ENCODE measurements around the gene GPX7. TPM values are rescaled to one million over a fixed set of nuclear protein-coding genes. Genes with fewer than 3 reads are reported as not detected.

GPX7 gene
- total and polyA plus RNA-seq, 9 donors = 10.3 to 23.7 (median 13.2) TPM

DNA sequence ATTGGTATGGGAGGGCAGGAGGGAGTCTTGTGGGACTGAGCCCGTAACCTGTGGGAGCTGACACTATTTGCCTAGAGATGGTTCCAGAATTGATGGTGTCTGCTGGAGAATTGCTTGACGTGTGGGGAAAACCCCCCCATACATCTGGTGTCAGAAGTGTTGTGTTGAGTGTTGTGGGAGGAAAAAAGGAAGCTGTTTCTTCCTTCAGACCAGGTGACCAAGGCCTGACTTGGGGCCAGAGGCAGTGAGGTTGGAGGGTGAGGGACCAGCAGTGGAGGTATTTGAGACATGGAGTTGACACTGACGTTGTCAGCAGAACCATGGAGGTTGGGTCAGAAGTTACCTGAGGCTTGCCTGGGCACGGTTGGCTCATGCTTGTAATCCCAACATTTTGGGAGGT, 39.1 kb downstream of the GPX7 start:
- Histone ChIP-seq H3K36me3 (no peaks in the 10 kb centered on the region), H3K27ac (no peak overlapping the region), H3K4me3 (no peak overlapping the region), H3K4me1 (ENCODE audit: insufficient read depth) (no peaks in the 10 kb centered on the region), H3K27me3 (no peaks in the 10 kb centered on the region), H3K9me3 (no peaks in the 10 kb centered on the region)
- 84 to 93% (median 91%) methylated on average over 4 of the region's 4 CpGs for WGBS, 3 donors
- no peak for DNase-seq
- intact Hi-C loops (cut with DNase I) = no loop called here
- TF ChIP-seq, protein P1, sequence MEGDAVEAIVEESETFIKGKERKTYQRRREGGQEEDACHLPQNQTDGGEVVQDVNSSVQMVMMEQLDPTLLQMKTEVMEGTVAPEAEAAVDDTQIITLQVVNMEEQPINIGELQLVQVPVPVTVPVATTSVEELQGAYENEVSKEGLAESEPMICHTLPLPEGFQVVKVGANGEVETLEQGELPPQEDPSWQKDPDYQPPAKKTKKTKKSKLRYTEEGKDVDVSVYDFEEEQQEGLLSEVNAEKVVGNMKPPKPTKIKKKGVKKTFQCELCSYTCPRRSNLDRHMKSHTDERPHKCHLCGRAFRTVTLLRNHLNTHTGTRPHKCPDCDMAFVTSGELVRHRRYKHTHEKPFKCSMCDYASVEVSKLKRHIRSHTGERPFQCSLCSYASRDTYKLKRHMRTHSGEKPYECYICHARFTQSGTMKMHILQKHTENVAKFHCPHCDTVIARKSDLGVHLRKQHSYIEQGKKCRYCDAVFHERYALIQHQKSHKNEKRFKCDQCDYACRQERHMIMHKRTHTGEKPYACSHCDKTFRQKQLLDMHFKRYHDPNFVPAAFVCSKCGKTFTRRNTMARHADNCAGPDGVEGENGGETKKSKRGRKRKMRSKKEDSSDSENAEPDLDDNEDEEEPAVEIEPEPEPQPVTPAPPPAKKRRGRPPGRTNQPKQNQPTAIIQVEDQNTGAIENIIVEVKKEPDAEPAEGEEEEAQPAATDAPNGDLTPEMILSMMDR (IDR thresholded peaks at IDR 0.05) = no peak
- TF ChIP-seq POLR2A (IDR thresholded peaks at IDR 0.05) = no peak
- TF ChIP-seq EP300 (IDR thresholded peaks at IDR 0.05) = no peak

DNA sequence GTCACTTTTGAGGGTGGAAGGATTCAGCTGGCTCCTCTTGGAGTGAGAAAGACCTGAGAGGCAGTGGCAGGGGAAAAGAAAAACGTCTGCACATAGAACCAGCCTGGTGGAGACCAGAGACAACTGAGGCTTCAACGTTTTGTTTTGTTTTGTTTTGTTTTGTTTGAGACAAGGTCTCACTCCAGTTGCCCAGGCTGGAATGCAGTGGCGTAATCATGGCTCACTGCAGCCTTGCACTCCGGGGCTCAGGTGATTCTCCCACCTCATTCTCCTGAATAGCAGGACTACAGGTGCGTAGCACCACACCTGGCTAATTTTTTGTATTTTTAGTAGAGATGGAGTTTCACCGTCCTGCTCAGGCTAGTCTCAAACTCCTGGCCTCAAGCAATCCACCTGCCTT, 43.1 kb downstream of the GPX7 start:
- Histone ChIP-seq H3K36me3 (no peaks in the 10 kb centered on the region), H3K9me3 (no peaks in the 10 kb centered on the region), H3K4me1 (ENCODE audit: insufficient read depth) (no peaks in the 10 kb centered on the region), H3K27me3 (no peaks in the 10 kb centered on the region), H3K27ac (no peak overlapping the region), H3K4me3 (no peak overlapping the region)
- DNase-seq = no peak
- intact Hi-C loops (cut with DNase I) = no loop called here
- TF ChIP-seq POLR2A (IDR thresholded peaks at IDR 0.05) (no peak), EP300 (IDR thresholded peaks at IDR 0.05) (no peak)
- TF ChIP-seq, protein P1 (IDR thresholded peaks at IDR 0.05) = no peak
- WGBS, 3 donors = 51 to 65% (median 58%) methylated on average over 6 of the region's 6 CpGs

DNA sequence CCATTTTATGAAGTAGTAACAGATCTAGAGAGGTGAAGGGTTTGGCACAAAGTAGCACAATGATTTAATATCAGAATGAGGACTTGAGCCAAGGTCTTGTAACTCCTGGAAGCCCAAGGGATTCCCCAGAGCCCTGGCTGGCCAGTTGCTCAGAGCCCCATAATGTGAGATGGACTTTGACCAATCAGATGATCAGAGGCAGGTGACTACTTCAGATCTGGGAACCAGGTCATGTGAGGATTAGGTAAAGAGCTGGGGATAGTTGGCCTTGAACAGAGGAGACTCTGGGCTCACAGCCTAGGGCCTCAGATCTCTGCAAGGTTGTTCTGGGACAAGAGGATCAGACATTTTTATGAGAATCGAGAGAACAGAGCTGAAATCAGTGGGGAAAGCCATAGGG, 49.7 kb downstream of the GPX7 start:
- WGBS, 3 donors = 67 to 85% (median 76%) methylated on average over 1 of the region's 1 CpG
- intact Hi-C loops (cut with DNase I) = no loop called here

DNA sequence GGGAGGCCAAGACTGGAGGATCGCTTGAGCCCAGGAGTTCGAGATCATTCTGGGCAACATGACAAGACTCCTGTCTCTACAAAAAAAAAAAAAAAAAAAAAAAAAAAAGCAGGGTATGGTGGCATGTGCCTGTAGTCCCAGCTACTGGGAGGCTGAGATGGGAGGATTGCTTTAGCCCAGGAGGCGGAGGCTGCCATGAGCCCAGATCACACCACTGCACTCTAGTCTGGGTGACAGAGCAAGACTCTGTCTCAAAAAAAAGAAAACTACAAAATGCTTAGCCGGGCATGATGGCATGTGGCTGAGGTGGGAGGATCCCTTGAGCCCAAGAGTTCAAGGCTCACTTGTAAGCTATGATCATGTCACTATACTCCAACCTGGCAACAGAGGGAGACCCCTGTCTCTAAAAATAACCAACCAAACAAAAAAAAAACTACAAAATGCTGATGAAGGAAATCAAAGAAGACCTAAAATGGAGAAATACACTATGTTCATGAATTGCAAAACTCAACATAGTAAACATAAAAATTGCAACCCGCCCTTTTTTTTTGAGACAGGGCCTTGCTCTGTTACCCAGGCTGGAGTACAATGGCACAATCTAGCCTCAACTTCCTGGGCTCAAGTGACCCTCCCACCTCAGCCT, 51.2 kb downstream of the GPX7 start:
- intact Hi-C loops (cut with DNase I) = no loop called here
- no peak for DNase-seq
- Histone ChIP-seq H3K27me3 (no peaks in the 10 kb centered on the region), H3K4me3 (no peak overlapping the region), H3K9me3 (no peaks in the 10 kb centered on the region), H3K27ac (no peak overlapping the region), H3K4me1 (ENCODE audit: insufficient read depth) (no peaks in the 10 kb centered on the region), H3K36me3 (no peaks in the 10 kb centered on the region)
- no peak for TF ChIP-seq POLR2A (IDR thresholded peaks at IDR 0.05)
- TF ChIP-seq EP300 (IDR thresholded peaks at IDR 0.05) = no peak
- TF ChIP-seq, protein P1 (IDR thresholded peaks at IDR 0.05) = no peak
- 86 to 95% (median 92%) methylated on average over 5 of the region's 5 CpGs for WGBS, 3 donors

More for the DNA sequence above, 49.7 kb downstream of the GPX7 start:
- Histone ChIP-seq H3K27me3 (no peaks in the 10 kb centered on the region), H3K9me3 (no peaks in the 10 kb centered on the region), H3K4me1 (ENCODE audit: insufficient read depth) (no peaks in the 10 kb centered on the region), H3K4me3 (no peak overlapping the region), H3K36me3 (no peaks in the 10 kb centered on the region), H3K27ac (no peak overlapping the region)
- DNase-seq = no peak
- TF ChIP-seq EP300 (IDR thresholded peaks at IDR 0.05) (no peak), POLR2A (IDR thresholded peaks at IDR 0.05) (no peak)
- TF ChIP-seq, protein P1 (IDR thresholded peaks at IDR 0.05) = no peak

All from ovary (tissue), 9 donors.